GM12878 (cell line): ENCODE data around the gene SLC32A1. TPM values are rescaled to one million over a fixed set of nuclear protein-coding genes. Genes with fewer than 3 reads are reported as not detected.

Experiments
- ATAC-seq: fragments of 200-7000 bp; cut with Tn5 transposase; 3 replicates; pipeline ENCODE4 v1.9.1; 2020; ENCODE audit warnings: mild to moderate bottlenecking, moderate library complexity
- BruUV-seq: library from RNA; stranded (reverse); fragments of 400-500 nt; replicated peaks from 2 replicates; lab custom pipeline; 2021; lab: Mats Ljungman, UMichigan
- CTCF ChIA-PET: fragments of 300-600 bp; sonication (Branson Sonifier 250); formaldehyde crosslinking; extraction: SDS; loops from one replicate; lab custom pipeline; 2021; ENCODE audit warnings: inconsistent platforms; lab: Yijun Ruan, JAX
- POLR2A ChIA-PET: fragments of 350-600 bp; formaldehyde crosslinking; extraction: SDS; loops from one replicate; lab custom pipeline; 2021; ENCODE audit warnings: inconsistent platforms; lab: Charles Lee
- RAD21 ChIA-PET: fragments of 300-600 bp; sonication (Branson Sonifier 250); formaldehyde crosslinking; loops from one replicate; lab custom pipeline; 2023; ENCODE audit warnings: antibody characterized with exemption; ENCODE audit not compliant: unreplicated experiment; lab: Charles Lee
- SMC1A ChIA-PET: fragments of 300-600 bp; sonication (Branson Sonifier 250); formaldehyde crosslinking; loops from one replicate; lab custom pipeline; 2023; ENCODE audit not compliant: unreplicated experiment, uncharacterized antibody; lab: Charles Lee
- DNase-seq: peaks from one replicate; pipeline ENCODE4 v3.0.0-alpha.2; 2011; ENCODE audit warnings: low read depth, low spot score
- FAIRE-seq: peaks from 3 replicates; lab custom pipeline; 2011; peaks lifted over from hg19 to GRCh38; lab: Jason Lieb, UNC
- H2AFZ ChIP-seq: 2 replicates; pipeline ENCODE4 v1.6.0; 2011; ENCODE audit warnings: low read depth, low read length, control low read depth; ENCODE audit not compliant: control insufficient read depth
- H3K27ac ChIP-seq: 2 replicates; pipeline ENCODE4 v1.5.1; 2011; ENCODE audit warnings: control low read depth; ENCODE audit not compliant: control insufficient read depth, insufficient read depth
- H3K27me3 ChIP-seq, 2 experiments: replicated peaks in 1 of 2; 2 replicates each; pipeline versions ENCODE4 v1.6.0 to v1.6.1; 2011; ENCODE audit warnings: low read length in 1 of 2; ENCODE audit not compliant: control insufficient read depth in 2 of 2, insufficient read depth in 2 of 2
- H3K36me3 ChIP-seq, 2 experiments: 2 replicates each; pipeline ENCODE4 v1.5.1; 2011; ENCODE audit warnings: low read length in 1 of 2; ENCODE audit not compliant: control insufficient read depth in 2 of 2, insufficient read depth in 2 of 2
- H3K4me1 ChIP-seq: 2 replicates; pipeline ENCODE4 v1.6.1; 2011; ENCODE audit warnings: mild to moderate bottlenecking, low read length, moderate library complexity, mixed read lengths; ENCODE audit not compliant: control insufficient read depth, insufficient read depth
- H3K4me2 ChIP-seq: 2 replicates; pipeline ENCODE4 v1.6.0; 2011; ENCODE audit warnings: control low read depth; ENCODE audit not compliant: control insufficient read depth, insufficient read depth
- H3K4me3 ChIP-seq: fragments of 200-600 bp; sonication (generic); 2 replicates; pipeline ENCODE4 v1.5.1; 2016
- H3K79me2 ChIP-seq: 2 replicates; pipeline ENCODE4 v1.6.0; 2011; ENCODE audit warnings: low read length; ENCODE audit not compliant: control insufficient read depth, insufficient read depth
- H3K9ac ChIP-seq: 2 replicates; pipeline ENCODE4 v1.8.0; 2011; ENCODE audit warnings: low read length, control low read depth, mixed read lengths; ENCODE audit not compliant: control insufficient read depth, insufficient read depth
- H3K9me3 ChIP-seq: replicated peaks from 3 replicates; pipeline ENCODE4 v1.5.1; 2011; ENCODE audit warnings: mild to moderate bottlenecking, low read length; ENCODE audit not compliant: control insufficient read depth, insufficient read depth
- H4K20me1 ChIP-seq: 2 replicates; pipeline ENCODE4 v1.6.0; 2011; ENCODE audit not compliant: control insufficient read depth, insufficient read depth
- CBX3 ChIP-seq: fragments of 200-600 bp; sonication (generic); IDR thresholded peaks from 2 replicates; pipeline ENCODE4 v1.6.1; 2016; ENCODE audit warnings: low read depth, borderline replicate concordance
- CBX5 ChIP-seq: sonication (generic); IDR thresholded peaks from 2 replicates; pipeline ENCODE4 v1.6.1; 2016; ENCODE audit warnings: low read depth, moderate library complexity, mild to moderate bottlenecking, inconsistent platforms
- CREB1 ChIP-seq: IDR thresholded peaks from 2 replicates; pipeline ENCODE4 v1.6.1; 2012; ENCODE audit warnings: low read depth, mild to moderate bottlenecking, inconsistent platforms
- EGR1 ChIP-seq, 2 experiments: IDR thresholded peaks; 1 replicate in 1 of 2; 2 replicates in 1 of 2; pipeline ENCODE4 v1.6.1; 2011 to 2012; ENCODE audit warnings: low read depth in 2 of 2, low read length in 2 of 2, borderline replicate concordance in 1 of 2, mild to moderate bottlenecking in 1 of 2, moderate library complexity in 1 of 2
- HDAC6 ChIP-seq: fragments of 200-600 bp; sonication (generic); IDR thresholded peaks from one replicate; pipeline ENCODE4 v1.8.0; 2017; ENCODE audit warnings: antibody characterized with exemption; ENCODE audit not compliant: unreplicated experiment
- IRF3 ChIP-seq: fragments of 450-650 bp; IDR thresholded peaks from 2 replicates; pipeline ENCODE4 v1.6.1; 2014; ENCODE audit warnings: mild to moderate bottlenecking
- MEF2A ChIP-seq: IDR thresholded peaks from 2 replicates; pipeline ENCODE4 v1.6.1; 2011; ENCODE audit warnings: low read depth, mild to moderate bottlenecking, low read length, moderate library complexity; ENCODE audit not compliant: insufficient read depth
- NFYB ChIP-seq: IDR thresholded peaks from 2 replicates; pipeline ENCODE4 v1.6.1; 2011; ENCODE audit warnings: low read depth, mild to moderate bottlenecking, low read length, improper control_type of control experiment, moderate library complexity; ENCODE audit not compliant: insufficient read depth
- NR2F1 ChIP-seq: fragments of 450-650 bp; conservative IDR thresholded peaks from 2 replicates; pipeline ENCODE4 v1.6.1; 2017; ENCODE audit warnings: mild to moderate bottlenecking
- POLR2AphosphoS2 ChIP-seq: IDR thresholded peaks from 2 replicates; pipeline ENCODE4 v1.6.1; 2011; ENCODE audit warnings: low read depth, mild to moderate bottlenecking, low read length, improper control_type of control experiment, moderate library complexity
- RB1 ChIP-seq: fragments of 450-650 bp; formaldehyde crosslinking; IDR thresholded peaks from 2 replicates; pipeline ENCODE4 v1.6.1; 2017; ENCODE audit warnings: mild to moderate bottlenecking, borderline replicate concordance
- RELA ChIP-seq: fragments of 450-650 bp; IDR thresholded peaks from 2 replicates; pipeline ENCODE4 v1.8.0; 2014; ENCODE audit warnings: borderline replicate concordance; ENCODE audit not compliant: partially characterized antibody
- TAF1 ChIP-seq: IDR thresholded peaks from 2 replicates; pipeline ENCODE4 v1.6.1; 2011; ENCODE audit warnings: mild to moderate bottlenecking, low read depth, low read length, borderline replicate concordance
- ZBTB4 ChIP-seq: fragments of 450-650 bp; formaldehyde crosslinking; IDR thresholded peaks from 2 replicates; pipeline ENCODE4 v1.4.0; 2022; ENCODE audit warnings: mild to moderate bottlenecking, moderate library complexity
- ZNF217 ChIP-seq: fragments of 450-650 bp; IDR thresholded peaks from 2 replicates; pipeline ENCODE4 v1.6.1; 2017; ENCODE audit warnings: antibody characterized with exemption, mild to moderate bottlenecking
- WGBS: methylation state at CpG from one replicate; pipeline ENCODE4 v1.1.6; 2016; ENCODE audit warnings: low lambda C conversion rate; ENCODE audit not compliant: insufficient replicate concordance, insufficient coverage; ENCODE audit errors: missing lambda C conversion rate; 5-methylcytosine and 5-hydroxymethylcytosine counted together
- in situ Hi-C: fragments of 300-500 bp; cut with MboI; formaldehyde crosslinking; loops from 9 replicates; pipeline ENCODE4 v1.14.3; 2018; ENCODE audit warnings: mixed read lengths
- intact Hi-C: fragments of 100-400 bp; cut with micrococcal nuclease; formaldehyde crosslinking; loops from one replicate; pipeline ENCODE4 v1.14.2; 2022; ENCODE audit not compliant: unreplicated experiment
- polyA plus RNA-seq, 11 experiments: library from polyadenylated mRNA; depleted of rRNA in 4 of 11; unstranded in 6 of 11; stranded (reverse) in 5 of 11; fragments of >200 nt; fragmentation: Nextera tagmentation in 4 of 11; fragmentation: Illumina TruSeq in 1 of 11; extraction: Ambion mirVana in 4 of 11; extraction: Trizol in 1 of 11; gene quantifications; 1 replicate in 1 of 11; 2 replicates in 10 of 11; pipeline versions ENCODE4 v1.2.1 to v1.2.3, GENCODE V29; 2011 to 2016; ENCODE audit warnings: inconsistent platforms in 2 of 11, missing spikeins in 2 of 11, low read depth in 1 of 11
- total RNA-seq, 4 experiments: library from RNA; depleted of rRNA in 3 of 4; stranded (reverse); fragments of >200 nt in 3 of 4; fragmentation: Illumina TruSeq in 1 of 4; extraction: Trizol in 1 of 4; gene quantifications; 2 replicates each; pipeline versions ENCODE4 v1.2.1 to v1.2.3, GENCODE V29; 2013 to 2021
- TF ChIP-seq, protein P1 (sequence below): fragments of 450-650 bp; IDR thresholded peaks from 2 replicates; pipeline ENCODE4 v1.6.1; 2018; ENCODE audit warnings: borderline replicate concordance, mild to moderate bottlenecking; ENCODE audit not compliant: partially characterized antibody

SLC32A1 gene
- total and polyA plus RNA-seq, 10 of the 15 experiments (the other 5 are each of a cell fraction or from before 2014, with no cell fraction given), result not detected

DNA sequence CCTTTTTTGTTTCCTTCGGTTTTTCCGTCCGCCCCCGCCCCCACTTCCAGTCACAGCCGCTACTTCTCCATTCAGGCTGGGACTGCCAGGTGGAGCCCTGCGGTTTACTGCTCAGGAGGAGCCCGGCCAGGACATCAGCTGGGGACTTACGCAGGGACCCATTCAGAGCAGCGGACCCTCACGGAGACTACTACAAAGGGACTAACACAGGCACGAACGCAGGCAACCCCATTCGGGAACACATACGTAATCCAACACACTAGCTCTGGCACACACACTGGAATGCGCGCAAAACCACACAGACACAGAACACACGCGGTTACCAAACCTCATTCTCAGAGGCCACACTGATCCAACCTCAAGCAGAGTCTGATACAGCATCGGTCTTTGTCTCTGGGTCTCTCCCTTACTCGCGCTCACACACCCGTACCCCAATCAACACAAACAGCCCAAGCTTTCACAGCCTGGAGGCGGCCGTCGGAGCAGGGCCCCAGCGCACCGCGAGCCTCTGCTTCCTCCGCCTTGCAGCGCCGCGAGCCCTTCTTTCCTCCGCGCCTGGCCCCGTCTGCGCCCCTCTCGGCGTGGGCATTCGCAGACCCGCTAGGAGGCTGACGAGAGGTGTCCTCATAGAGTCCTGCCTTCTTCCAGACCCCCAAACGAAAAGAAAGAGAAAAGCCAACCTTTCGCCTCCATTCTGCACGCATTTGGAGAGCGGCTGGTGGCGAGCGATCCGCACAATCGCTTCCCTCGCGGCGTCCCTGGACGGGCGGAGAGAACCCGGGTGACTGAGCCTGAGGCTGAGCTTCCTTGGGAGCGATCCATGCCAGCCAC, 1.1 kb upstream of the SLC32A1 start:
- WGBS, result 5% methylated on average over 56 of the region's 56 CpGs
- H3K27ac ChIP-seq, result no peak overlapping the region
- ChIA-PET POLR2A (no interaction called here), CTCF (interaction anchor here (1.8 kb wide), 1 partner anchor 170 kb away, joined by 4 read pairs; no protein-coding TSS in a partner anchor), RAD21 (interaction anchor here (1.1 kb wide), 1 partner anchor 76 kb away, joined by 3 read pairs; no protein-coding TSS in a partner anchor), SMC1A (no interaction called here)
- in situ Hi-C loops, result no loop called here
- no peaks in the 10 kb centered on the region for H3K36me3 ChIP-seq
- DNase-seq, result no peak
- no peak for FAIRE-seq
- BruUV-seq, result no TSS peak
- ATAC-seq, result no peak
- peaks cover 5% of the 10 kb centered on the region; the same call in 1 of the 3 replicates for H3K9me3 ChIP-seq
- TF ChIP-seq NR2F1 (no peak), RELA (no peak), ZNF217 (no peak), CBX5 (no peak), CREB1 (no peak), HDAC6 (no peak), EGR1 (IDR thresholded peaks at IDR 0.05; ENCODE audit: borderline replicate concordance in 1 of 2, low read depth in 2 of 2, low read length in 2 of 2) (no peak), TAF1 (no peak), POLR2AphosphoS2 (no peak), ZBTB4 (no peak), CBX3 (no peak), MEF2A (no peak), RB1 (no peak), NFYB (no peak), IRF3 (no peak)
- TF ChIP-seq, protein P1, sequence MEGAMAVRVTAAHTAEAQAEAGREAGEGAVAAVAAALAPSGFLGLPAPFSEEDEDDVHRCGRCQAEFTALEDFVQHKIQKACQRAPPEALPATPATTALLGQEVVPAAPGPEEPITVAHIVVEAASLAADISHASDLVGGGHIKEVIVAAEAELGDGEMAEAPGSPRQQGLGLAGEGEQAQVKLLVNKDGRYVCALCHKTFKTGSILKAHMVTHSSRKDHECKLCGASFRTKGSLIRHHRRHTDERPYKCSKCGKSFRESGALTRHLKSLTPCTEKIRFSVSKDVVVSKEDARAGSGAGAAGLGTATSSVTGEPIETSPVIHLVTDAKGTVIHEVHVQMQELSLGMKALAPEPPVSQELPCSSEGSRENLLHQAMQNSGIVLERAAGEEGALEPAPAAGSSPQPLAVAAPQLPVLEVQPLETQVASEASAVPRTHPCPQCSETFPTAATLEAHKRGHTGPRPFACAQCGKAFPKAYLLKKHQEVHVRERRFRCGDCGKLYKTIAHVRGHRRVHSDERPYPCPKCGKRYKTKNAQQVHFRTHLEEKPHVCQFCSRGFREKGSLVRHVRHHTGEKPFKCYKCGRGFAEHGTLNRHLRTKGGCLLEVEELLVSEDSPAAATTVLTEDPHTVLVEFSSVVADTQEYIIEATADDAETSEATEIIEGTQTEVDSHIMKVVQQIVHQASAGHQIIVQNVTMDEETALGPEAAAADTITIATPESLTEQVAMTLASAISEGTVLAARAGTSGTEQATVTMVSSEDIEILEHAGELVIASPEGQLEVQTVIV, result no peak
- H3K9ac ChIP-seq, result no peak overlapping the region
- H3K79me2 ChIP-seq, result no peaks in the 10 kb centered on the region
- intact Hi-C loops, result no loop called here
- no peaks in the 10 kb centered on the region for H4K20me1 ChIP-seq
- peaks cover 5% of the 10 kb centered on the region; the same call in 1 of the 2 replicates for H3K4me1 ChIP-seq
- H3K27me3 ChIP-seq, result peaks cover 39 to 54% of the 10 kb centered on the region in 2 experiments
- no peak overlapping the region for H3K4me3 ChIP-seq
- no peak overlapping the region for H3K4me2 ChIP-seq
- H2AFZ ChIP-seq, result no peak overlapping the region
